Endothelial cell (in vitro differentiated cells): ENCODE results near the gene SLC22A23. TPM values are rescaled to one million over a fixed set of nuclear protein-coding genes. Genes with fewer than 3 reads are reported as not detected.

ENCODE experiments used
- DNase-seq: peaks from one replicate; pipeline ENCODE4 v3.0.0; 2021; ENCODE audit warnings: low spot score
- H3K27ac Mint-ChIP-seq: one replicate; pipeline ENCODE4 v1.8.0; 2021; ENCODE audit warnings: mixed read lengths, inconsistent platforms; ENCODE audit not compliant: unreplicated experiment
- H3K27me3 Mint-ChIP-seq: one replicate; pipeline ENCODE4 v1.8.0; 2021; ENCODE audit warnings: mild to moderate bottlenecking, moderate library complexity, mixed read lengths, inconsistent platforms; ENCODE audit not compliant: unreplicated experiment
- H3K36me3 Mint-ChIP-seq: one replicate; pipeline ENCODE4 v1.8.0; 2021; ENCODE audit warnings: mild to moderate bottlenecking, low read depth, mixed read lengths, inconsistent platforms; ENCODE audit not compliant: unreplicated experiment
- H3K4me1 Mint-ChIP-seq: one replicate; pipeline ENCODE4 v1.8.0; 2021; ENCODE audit warnings: mild to moderate bottlenecking, mixed read lengths, inconsistent platforms; ENCODE audit not compliant: unreplicated experiment
- H3K4me3 Mint-ChIP-seq: one replicate; pipeline ENCODE4 v1.8.0; 2021; ENCODE audit warnings: mild to moderate bottlenecking, mixed read lengths, inconsistent platforms; ENCODE audit not compliant: unreplicated experiment
- H3K9me3 Mint-ChIP-seq: one replicate; pipeline ENCODE4 v1.8.0; 2021; ENCODE audit warnings: mixed read lengths, inconsistent platforms; ENCODE audit not compliant: unreplicated experiment
- CTCF ChIP-seq: fragments of 200-600 bp; sonication (generic); IDR thresholded peaks from one replicate; pipeline ENCODE4 v1.5.0; 2021; ENCODE audit warnings: antibody characterized with exemption; ENCODE audit not compliant: unreplicated experiment
- total RNA-seq: library from RNA; stranded (reverse); fragmentation: NEBNext Ultra II Directional; extraction: Animal tissue kit (Norgen Biotek cat#: 25700); gene quantifications from one replicate; pipeline ENCODE4 v1.2.1, GENCODE V29; 2021; ENCODE audit not compliant: unreplicated experiment

SLC22A23 gene
- total RNA-seq, 1 donor from 2014 or later = 72.7 TPM

- peaks cover 18% of the 10 kb centered on the region for H3K4me1 Mint-ChIP-seq
- TF ChIP-seq CTCF = no peak
- H3K4me3 Mint-ChIP-seq = no peak overlapping the region
- DNase-seq = no peak
- peaks cover 11% of the 10 kb centered on the region for H3K27me3 Mint-ChIP-seq
- H3K27ac Mint-ChIP-seq = no peak overlapping the region
- peaks cover 10% of the 10 kb centered on the region for H3K36me3 Mint-ChIP-seq
- no peaks in the 10 kb centered on the region for H3K9me3 Mint-ChIP-seq
These were observed 192.5 kb downstream of the SLC22A23 start for GRCh38 chr6:3264356-3264755.

- no peak for TF ChIP-seq CTCF
- no peak for DNase-seq
- H3K4me3 Mint-ChIP-seq = no peak overlapping the region
- H3K4me1 Mint-ChIP-seq = peaks cover 19% of the 10 kb centered on the region
- peaks cover 13% of the 10 kb centered on the region for H3K27me3 Mint-ChIP-seq
- H3K9me3 Mint-ChIP-seq = no peaks in the 10 kb centered on the region
- peaks cover 6% of the 10 kb centered on the region for H3K36me3 Mint-ChIP-seq
- H3K27ac Mint-ChIP-seq = no peak overlapping the region
These were observed 193.8 kb downstream of the SLC22A23 start for GRCh38 chr6:3263096-3263495.

GRCh38 chr6:3261921-3262320 is 194.9 kb downstream of the SLC22A23 start:
- Mint-ChIP-seq H3K4me1 (peaks cover 19% of the 10 kb centered on the region), H3K27ac (no peak overlapping the region), H3K27me3 (peaks cover 9% of the 10 kb centered on the region), H3K36me3 (peaks cover 6% of the 10 kb centered on the region), H3K4me3 (no peak overlapping the region), H3K9me3 (no peaks in the 10 kb centered on the region)
- DNase-seq = no peak
- TF ChIP-seq CTCF = no peak

- Mint-ChIP-seq H3K4me3 (no peak overlapping the region), H3K4me1 (peaks cover 19% of the 10 kb centered on the region), H3K9me3 (no peaks in the 10 kb centered on the region), H3K36me3 (peaks cover 6% of the 10 kb centered on the region), H3K27me3 (peaks cover 13% of the 10 kb centered on the region), H3K27ac (no peak overlapping the region)
- TF ChIP-seq CTCF = no peak
- no peak for DNase-seq
These were observed 195.4 kb downstream of the SLC22A23 start for GRCh38 chr6:3261518-3261820.

GRCh38 chr6:3260772-3261517 is 195.9 kb downstream of the SLC22A23 start:
- peaks cover 19% of the 10 kb centered on the region for H3K4me1 Mint-ChIP-seq
- H3K27me3 Mint-ChIP-seq = peaks cover 13% of the 10 kb centered on the region
- no peak overlapping the region for H3K27ac Mint-ChIP-seq
- H3K4me3 Mint-ChIP-seq = peak overlapping the region; percentile 38
- peaks cover 6% of the 10 kb centered on the region for H3K36me3 Mint-ChIP-seq
- TF ChIP-seq CTCF = no peak
- H3K9me3 Mint-ChIP-seq = no peaks in the 10 kb centered on the region
- DNase-seq = no peak
